Measurements from ENCODE around the gene TRPC4AP. TPM values are rescaled to one million over a fixed set of nuclear protein-coding genes. Genes with fewer than 3 reads are reported as not detected.

Gene TRPC4AP
- total RNA-seq, 1 donor from 2014 or later, result 61.9 TPM

DNA sequence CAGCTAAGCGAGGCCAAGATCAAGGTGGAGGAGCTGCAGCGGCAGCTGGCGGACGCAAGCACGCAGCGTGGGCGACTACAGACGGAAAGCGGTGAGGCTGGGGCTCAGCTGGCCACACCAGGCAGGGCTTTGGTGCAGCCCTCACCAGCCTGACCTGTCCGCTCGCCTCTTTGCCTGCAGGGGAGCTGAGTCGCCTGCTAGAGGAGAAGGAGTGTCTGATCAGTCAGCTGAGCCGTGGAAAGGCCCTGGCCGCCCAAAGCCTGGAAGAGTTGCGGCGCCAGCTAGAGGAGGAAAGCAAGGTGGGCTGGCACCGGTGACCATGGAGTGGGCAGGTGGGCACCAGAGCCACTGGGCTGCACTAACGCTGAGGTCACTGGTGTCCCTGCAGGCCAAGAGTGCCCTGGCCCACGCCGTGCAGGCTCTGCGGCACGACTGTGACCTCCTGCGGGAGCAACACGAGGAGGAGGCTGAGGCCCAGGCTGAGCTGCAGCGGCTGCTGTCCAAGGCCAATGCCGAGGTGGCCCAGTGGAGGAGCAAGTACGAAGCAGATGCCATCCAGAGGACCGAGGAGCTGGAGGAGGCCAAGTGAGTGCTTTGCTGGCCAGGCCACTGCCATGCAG lies 94.2 kb downstream of the TRPC4AP start:
- TF ChIP-seq, protein P1, sequence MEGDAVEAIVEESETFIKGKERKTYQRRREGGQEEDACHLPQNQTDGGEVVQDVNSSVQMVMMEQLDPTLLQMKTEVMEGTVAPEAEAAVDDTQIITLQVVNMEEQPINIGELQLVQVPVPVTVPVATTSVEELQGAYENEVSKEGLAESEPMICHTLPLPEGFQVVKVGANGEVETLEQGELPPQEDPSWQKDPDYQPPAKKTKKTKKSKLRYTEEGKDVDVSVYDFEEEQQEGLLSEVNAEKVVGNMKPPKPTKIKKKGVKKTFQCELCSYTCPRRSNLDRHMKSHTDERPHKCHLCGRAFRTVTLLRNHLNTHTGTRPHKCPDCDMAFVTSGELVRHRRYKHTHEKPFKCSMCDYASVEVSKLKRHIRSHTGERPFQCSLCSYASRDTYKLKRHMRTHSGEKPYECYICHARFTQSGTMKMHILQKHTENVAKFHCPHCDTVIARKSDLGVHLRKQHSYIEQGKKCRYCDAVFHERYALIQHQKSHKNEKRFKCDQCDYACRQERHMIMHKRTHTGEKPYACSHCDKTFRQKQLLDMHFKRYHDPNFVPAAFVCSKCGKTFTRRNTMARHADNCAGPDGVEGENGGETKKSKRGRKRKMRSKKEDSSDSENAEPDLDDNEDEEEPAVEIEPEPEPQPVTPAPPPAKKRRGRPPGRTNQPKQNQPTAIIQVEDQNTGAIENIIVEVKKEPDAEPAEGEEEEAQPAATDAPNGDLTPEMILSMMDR (IDR thresholded peaks at IDR 0.05), result no peak
- TF ChIP-seq POLR2AphosphoS5 (IDR thresholded peaks at IDR 0.05; ENCODE audit: insufficient read depth in 1 of 2, low read depth in 1 of 2), result no peak
- no peak for TF ChIP-seq POLR2A (IDR thresholded peaks at IDR 0.05)
- Histone ChIP-seq H3K4me3 (no peak overlapping the region), H3K27me3 (no peaks in the 10 kb centered on the region), H3K27ac (no peak overlapping the region), H3K4me1 (no peaks in the 10 kb centered on the region), H3K36me3 (peaks cover 0 to 67% of the 10 kb centered on the region in 2 donors), H3K9me3 (no peaks in the 10 kb centered on the region)
- DNase-seq (ENCODE audit: extremely low spot score in 2 of 2), result no peak
- intact Hi-C loops (cut with DNase I), result no loop called here

DNA sequence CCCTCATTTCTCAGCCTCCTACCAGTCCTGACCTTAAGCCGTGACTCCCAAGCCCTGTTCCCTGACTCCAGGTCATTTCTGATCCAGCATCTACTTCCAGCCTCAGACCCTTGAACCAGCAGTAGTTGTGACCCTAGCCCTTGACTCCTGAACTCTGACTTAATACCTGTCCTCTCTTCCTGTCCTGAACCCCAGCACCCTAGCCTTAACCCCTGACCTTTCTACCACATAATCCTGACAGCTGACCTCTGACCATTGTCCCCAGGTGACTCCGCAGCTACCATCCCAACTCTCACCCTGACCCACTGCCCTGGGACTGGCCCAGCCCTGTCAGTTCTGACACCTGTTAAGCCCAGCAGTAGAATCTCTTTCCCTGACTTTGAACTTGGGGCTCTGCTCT lies 94.8 kb downstream of the TRPC4AP start:
- Histone ChIP-seq H3K27me3 (no peaks in the 10 kb centered on the region), H3K9me3 (no peaks in the 10 kb centered on the region), H3K27ac (no peak overlapping the region), H3K4me3 (no peak overlapping the region), H3K36me3 (peaks cover 0 to 63% of the 10 kb centered on the region in 2 donors), H3K4me1 (no peaks in the 10 kb centered on the region)
- no peak for DNase-seq (ENCODE audit: extremely low spot score in 2 of 2)
- intact Hi-C loops (cut with DNase I), result no loop called here
- TF ChIP-seq POLR2A (IDR thresholded peaks at IDR 0.05) (no peak), POLR2AphosphoS5 (IDR thresholded peaks at IDR 0.05; ENCODE audit: insufficient read depth in 1 of 2, low read depth in 1 of 2) (no peak)
- TF ChIP-seq, protein P1 (IDR thresholded peaks at IDR 0.05), result no peak

DNA sequence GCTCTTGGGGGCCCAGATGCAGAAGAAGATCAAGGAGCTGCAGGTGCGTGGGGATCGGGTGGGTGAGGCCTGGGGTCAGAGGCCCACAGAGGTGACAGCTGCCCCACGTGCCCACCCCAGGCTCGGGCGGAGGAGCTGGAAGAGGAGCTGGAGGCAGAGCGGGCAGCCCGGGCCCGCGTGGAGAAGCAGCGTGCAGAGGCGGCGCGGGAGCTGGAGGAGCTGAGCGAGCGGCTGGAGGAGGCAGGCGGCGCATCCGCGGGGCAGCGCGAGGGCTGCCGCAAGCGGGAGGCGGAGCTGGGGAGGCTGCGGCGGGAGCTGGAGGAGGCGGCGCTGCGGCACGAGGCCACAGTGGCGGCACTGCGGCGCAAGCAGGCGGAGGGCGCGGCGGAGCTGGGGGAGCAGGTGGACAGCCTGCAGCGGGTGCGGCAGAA lies 95.5 kb downstream of the TRPC4AP start:
- DNase-seq (ENCODE audit: extremely low spot score in 2 of 2), result no peak
- intact Hi-C loops (cut with DNase I), result no loop called here
- no peaks in the 10 kb centered on the region for H3K27me3 ChIP-seq
- no peak overlapping the region for H3K4me3 ChIP-seq
- peaks cover 0 to 58% of the 10 kb centered on the region in 2 donors for H3K36me3 ChIP-seq
- H3K27ac ChIP-seq, result no peak overlapping the region
- no peaks in the 10 kb centered on the region for H3K9me3 ChIP-seq
- TF ChIP-seq, protein P1 (IDR thresholded peaks at IDR 0.05), result no peak
- no peak for TF ChIP-seq POLR2A (IDR thresholded peaks at IDR 0.05)
- TF ChIP-seq POLR2AphosphoS5 (IDR thresholded peaks at IDR 0.05; ENCODE audit: insufficient read depth in 1 of 2, low read depth in 1 of 2), result no peak
- H3K4me1 ChIP-seq, result no peaks in the 10 kb centered on the region

DNA sequence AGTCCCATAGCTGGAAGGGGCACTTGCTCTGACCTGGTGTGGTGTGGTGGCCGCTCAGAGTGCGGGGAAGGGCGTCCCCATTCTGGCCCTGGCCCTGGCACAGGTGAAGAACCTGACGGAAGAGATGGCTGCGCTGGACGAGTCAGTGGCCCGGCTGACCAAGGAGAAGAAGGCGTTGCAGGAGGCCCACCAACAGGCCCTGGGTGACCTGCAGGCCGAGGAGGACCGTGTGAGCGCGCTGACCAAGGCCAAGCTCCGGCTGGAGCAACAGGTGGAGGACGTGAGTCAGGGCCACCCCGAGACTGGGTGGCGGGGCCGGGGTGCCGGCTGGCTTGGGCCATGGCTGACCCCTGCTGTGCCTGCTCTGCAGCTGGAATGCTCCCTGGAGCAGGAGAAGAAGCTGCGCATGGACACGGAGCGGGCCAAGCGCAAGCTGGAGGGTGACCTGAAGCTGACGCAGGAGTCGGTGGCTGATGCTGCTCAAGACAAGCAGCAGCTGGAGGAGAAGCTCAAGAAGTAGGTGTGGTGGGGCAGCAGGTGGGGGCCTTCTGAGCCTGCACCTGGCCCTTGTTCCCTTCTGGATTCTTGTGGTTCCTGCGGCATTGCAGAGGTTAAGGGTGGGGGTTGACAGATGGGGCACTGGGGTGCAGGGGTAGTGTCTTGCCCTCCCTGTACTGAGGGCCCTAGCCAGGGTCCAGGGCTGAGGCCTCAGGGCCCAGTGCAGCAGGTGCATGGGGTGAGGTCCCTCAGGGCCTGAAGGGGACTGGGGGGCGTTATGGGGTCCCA lies 96.2 kb downstream of the TRPC4AP start:
- Histone ChIP-seq H3K36me3 (peaks cover 0 to 51% of the 10 kb centered on the region in 2 donors), H3K4me1 (no peaks in the 10 kb centered on the region), H3K27me3 (no peaks in the 10 kb centered on the region), H3K9me3 (no peaks in the 10 kb centered on the region), H3K27ac (no peak overlapping the region), H3K4me3 (no peak overlapping the region)
- DNase-seq (ENCODE audit: extremely low spot score in 2 of 2), result no peak
- intact Hi-C loops (cut with DNase I), result no loop called here
- TF ChIP-seq POLR2AphosphoS5 (IDR thresholded peaks at IDR 0.05; ENCODE audit: insufficient read depth in 1 of 2, low read depth in 1 of 2) (no peak), POLR2A (IDR thresholded peaks at IDR 0.05) (no peak)
- TF ChIP-seq, protein P1 (IDR thresholded peaks at IDR 0.05), result no peak

DNA sequence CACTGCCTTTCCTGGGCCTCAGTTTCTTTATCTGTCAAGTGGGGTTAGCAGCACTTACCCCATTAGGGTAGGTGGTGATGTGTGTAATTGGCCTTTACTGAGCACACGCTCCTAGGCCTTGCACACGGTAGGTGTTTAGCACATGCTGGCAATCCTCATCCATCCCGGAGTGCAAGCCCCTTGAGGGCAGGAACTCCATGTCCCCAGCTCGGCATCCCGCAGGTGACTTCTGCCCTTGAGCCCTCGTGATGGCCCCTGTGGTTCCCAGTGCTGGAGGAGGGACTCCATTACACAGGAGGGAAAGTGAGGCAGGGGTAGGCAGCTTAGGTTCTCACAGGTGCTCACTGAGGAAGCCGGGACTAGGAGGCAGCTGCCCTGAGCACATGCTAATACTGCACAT lies 96.9 kb downstream of the TRPC4AP start:
- intact Hi-C loops (cut with DNase I), result no loop called here
- Histone ChIP-seq H3K4me1 (no peaks in the 10 kb centered on the region), H3K27ac (no peak overlapping the region), H3K9me3 (no peaks in the 10 kb centered on the region), H3K27me3 (no peaks in the 10 kb centered on the region), H3K36me3 (peaks cover 0 to 44% of the 10 kb centered on the region in 2 donors), H3K4me3 (no peak overlapping the region)
- TF ChIP-seq POLR2AphosphoS5 (IDR thresholded peaks at IDR 0.05; ENCODE audit: insufficient read depth in 1 of 2, low read depth in 1 of 2) (no peak), POLR2A (IDR thresholded peaks at IDR 0.05) (no peak)
- TF ChIP-seq, protein P1 (IDR thresholded peaks at IDR 0.05), result no peak
- DNase-seq (ENCODE audit: extremely low spot score in 2 of 2), result no peak
